HEK293 (cell line): Measurements from ENCODE around the gene SLC29A3.

Experiments
- CTCF ChIA-PET: fragments of 350-600 bp; formaldehyde crosslinking; extraction: SDS; loops from one replicate; lab custom pipeline; 2021; ENCODE audit warnings: antibody characterized with exemption; lab: Yijun Ruan, JAX
- POLR2A ChIA-PET: fragments of 300-600 bp; formaldehyde crosslinking; extraction: SDS; loops from one replicate; lab custom pipeline; 2020; ENCODE audit warnings: antibody characterized with exemption, inconsistent platforms; lab: Yijun Ruan, JAX
- H3K27ac ChIP-seq: fragments of 200-500 bp; sonication (Bioruptor generic); 2 replicates; pipeline ENCODE4 v1.5.1; 2014; ENCODE audit warnings: low read depth, low read length, control low read depth, inconsistent platforms; ENCODE audit errors: extremely low read depth
- H3K36me3 ChIP-seq, 2 experiments: fragments of 200-500 bp in 1 of 2; sonication (Bioruptor generic) in 1 of 2; 1 replicate in 1 of 2; 2 replicates in 1 of 2; pipeline ENCODE4 v1.5.1; 2014 to 2017; ENCODE audit warnings: inconsistent platforms in 2 of 2, low read length in 2 of 2; ENCODE audit not compliant: control insufficient read depth in 2 of 2, insufficient read depth in 1 of 2
- H3K4me1 ChIP-seq: fragments of 200-500 bp; sonication (Bioruptor generic); 2 replicates; pipeline ENCODE4 v1.5.1; 2014; ENCODE audit warnings: mild to moderate bottlenecking, low read length, inconsistent platforms; ENCODE audit not compliant: control insufficient read depth, insufficient read depth
- H3K4me3 ChIP-seq: 2 replicates; pipeline ENCODE4 v1.5.1; 2011; ENCODE audit warnings: low read depth, mild to moderate bottlenecking, control low read depth, low read length, moderate library complexity
- H3K9me3 ChIP-seq: fragments of 200-500 bp; sonication (Bioruptor generic); 2 replicates; pipeline ENCODE4 v1.5.1; 2014; ENCODE audit warnings: low read depth, low read length, inconsistent platforms; ENCODE audit not compliant: control insufficient read depth, insufficient read depth
- EGR2 ChIP-seq: fragments of 450-650 bp; formaldehyde crosslinking; IDR thresholded peaks from 2 replicates; pipeline ENCODE4 v1.5.1; 2016; ENCODE audit warnings: low read depth, missing biosample characterization, missing genetic modification characterization
- KLF7 ChIP-seq: fragments of 450-650 bp; formaldehyde crosslinking; IDR thresholded peaks from 2 replicates; pipeline ENCODE4 v1.5.1; 2016; ENCODE audit warnings: missing biosample characterization, missing genetic modification characterization, borderline replicate concordance
- MEIS1 ChIP-seq: sonication (generic); formaldehyde crosslinking; IDR thresholded peaks from 2 replicates; pipeline ENCODE4 v1.8.1; 2022; ENCODE audit warnings: missing genetic modification reagents, mild to moderate bottlenecking, borderline replicate concordance
- PRDM1 ChIP-seq: fragments of 450-650 bp; formaldehyde crosslinking; IDR thresholded peaks from 2 replicates; pipeline ENCODE4; 2016; ENCODE audit warnings: missing biosample characterization, missing genetic modification characterization
- RBAK ChIP-seq: fragments of 450-650 bp; formaldehyde crosslinking; IDR thresholded peaks from 2 replicates; pipeline ENCODE4 v1.5.1; 2016; ENCODE audit warnings: missing biosample characterization, missing genetic modification characterization
- ZBTB7A ChIP-seq: fragments of 450-650 bp; formaldehyde crosslinking; IDR thresholded peaks from 2 replicates; pipeline ENCODE4 v1.5.1; 2016; ENCODE audit warnings: low read depth, missing biosample characterization, missing genetic modification characterization
- ZNF274 ChIP-seq, 2 experiments: fragments of 200-500 bp in 1 of 2; fragments of 450-650 bp in 1 of 2; sonication (Bioruptor generic) in 1 of 2; formaldehyde crosslinking in 1 of 2; IDR thresholded peaks; 2 replicates each; pipeline versions ENCODE4 v1.5.1 to v1.6.1; 2014 to 2016; ENCODE audit warnings: borderline replicate concordance in 1 of 2, inconsistent platforms in 1 of 2, low read length in 1 of 2, missing biosample characterization in 1 of 2, missing genetic modification characterization in 1 of 2
- ZNF354C ChIP-seq: fragments of 450-650 bp; formaldehyde crosslinking; IDR thresholded peaks from 2 replicates; pipeline ENCODE4 v1.5.1; 2016; ENCODE audit warnings: missing biosample characterization, missing genetic modification characterization, low read depth, borderline replicate concordance
- ZNF48 ChIP-seq: fragments of 450-650 bp; formaldehyde crosslinking; IDR thresholded peaks from 2 replicates; pipeline ENCODE4 v1.5.1; 2016; ENCODE audit warnings: missing biosample characterization, missing genetic modification characterization
- ZNF488 ChIP-seq: fragments of 450-650 bp; formaldehyde crosslinking; IDR thresholded peaks from 2 replicates; pipeline ENCODE4 v1.5.1; 2016; ENCODE audit warnings: missing biosample characterization, missing genetic modification characterization
- ZNF560 ChIP-seq: fragments of 450-650 bp; formaldehyde crosslinking; IDR thresholded peaks from 2 replicates; pipeline ENCODE4 v1.5.1; 2017; ENCODE audit warnings: missing biosample characterization, missing genetic modification characterization, borderline replicate concordance
- ZNF664 ChIP-seq: fragments of 450-650 bp; formaldehyde crosslinking; IDR thresholded peaks from 2 replicates; pipeline ENCODE4 v1.5.1; 2016; ENCODE audit warnings: missing biosample characterization, missing genetic modification characterization
- ZNF76 ChIP-seq: fragments of 450-650 bp; formaldehyde crosslinking; IDR thresholded peaks from 2 replicates; pipeline ENCODE4; 2016; ENCODE audit warnings: low read depth, missing biosample characterization, missing genetic modification characterization, borderline replicate concordance
- ZNF768 ChIP-seq: fragments of 450-650 bp; formaldehyde crosslinking; IDR thresholded peaks from 2 replicates; pipeline ENCODE4 v1.5.1; 2018; ENCODE audit warnings: missing biosample characterization, mild to moderate bottlenecking, missing genetic modification characterization
- ZSCAN16 ChIP-seq: fragments of 450-650 bp; formaldehyde crosslinking; IDR thresholded peaks from 2 replicates; pipeline ENCODE4 v1.5.1; 2016; ENCODE audit warnings: missing biosample characterization, missing genetic modification characterization
- ZSCAN4 ChIP-seq: fragments of 450-650 bp; formaldehyde crosslinking; IDR thresholded peaks from 2 replicates; pipeline ENCODE4 v1.5.1; 2017; ENCODE audit warnings: missing biosample characterization, missing genetic modification characterization
- TF ChIP-seq, protein P1 (sequence below): fragments of 450-650 bp; formaldehyde crosslinking; IDR thresholded peaks from 2 replicates; pipeline ENCODE4; 2016; ENCODE audit warnings: missing biosample characterization, missing genetic modification characterization
- TF ChIP-seq, protein P2 (sequence below): fragments of 450-650 bp; formaldehyde crosslinking; IDR thresholded peaks from 2 replicates; pipeline ENCODE4 v1.5.1; 2016; ENCODE audit warnings: missing biosample characterization, missing genetic modification characterization
- TF ChIP-seq, protein P3 (sequence below): fragments of 450-650 bp; formaldehyde crosslinking; IDR thresholded peaks from 2 replicates; pipeline ENCODE4 v1.5.1; 2017; ENCODE audit warnings: missing biosample characterization, missing genetic modification characterization
- TF ChIP-seq, protein P4 (sequence below): fragments of 450-650 bp; formaldehyde crosslinking; IDR thresholded peaks from 2 replicates; pipeline ENCODE4 v1.5.1; 2016; ENCODE audit warnings: missing biosample characterization, missing genetic modification characterization

Gene SLC29A3

DNA sequence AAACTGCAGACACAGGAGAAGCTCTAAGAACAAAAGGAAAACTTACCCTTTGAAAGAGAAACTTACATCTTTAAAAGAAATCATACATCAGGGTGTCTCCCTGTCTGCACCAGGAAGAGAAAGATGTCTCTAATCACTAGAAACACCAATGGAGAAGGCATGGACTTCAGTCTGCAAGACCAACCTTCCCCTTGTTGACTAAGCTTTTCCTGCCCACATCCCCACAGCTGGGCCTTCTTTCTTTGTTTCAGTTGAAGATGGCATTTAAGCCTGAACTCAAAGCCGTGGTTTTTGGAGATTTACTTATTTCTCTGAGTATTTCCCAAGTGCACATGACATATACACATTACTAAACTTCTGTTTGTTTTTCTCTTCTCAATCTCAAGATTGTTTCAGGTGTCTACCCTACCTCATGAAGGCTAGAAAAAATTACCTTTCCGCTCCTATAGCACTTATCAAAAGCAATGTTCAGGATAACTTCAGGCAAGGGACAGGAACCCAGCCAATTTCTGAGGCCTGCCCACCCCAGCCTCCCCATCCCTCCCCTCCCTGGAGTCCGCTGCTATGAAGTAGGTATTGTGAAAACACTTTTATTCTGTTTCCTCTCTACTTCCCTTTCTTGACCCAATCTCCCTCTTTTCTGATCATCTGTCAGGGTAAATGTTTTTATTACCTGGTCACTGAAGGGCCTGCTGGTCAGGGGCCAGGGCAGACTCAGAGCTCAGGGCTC, 2.8 kb upstream of the SLC29A3 start:
- TF ChIP-seq KLF7 (tag by site-specific recombination) (no peak), PRDM1 (tag by site-specific recombination) (no peak), ZNF488 (tag by site-specific recombination) (no peak), ZNF354C (tag by site-specific recombination) (no peak), ZNF664 (tag by site-specific recombination) (no peak), ZNF48 (tag by site-specific recombination) (no peak), EGR2 (tag by site-specific recombination) (no peak), ZSCAN16 (tag by site-specific recombination) (no peak), ZNF560 (tag by site-specific recombination) (no peak), ZSCAN4 (tag by site-specific recombination) (no peak), ZNF768 (tag by site-specific recombination) (no peak), ZBTB7A (no peak), MEIS1 (CRISPR knock-in tag) (no peak), RBAK (tag by site-specific recombination) (no peak), ZNF76 (tag by site-specific recombination) (no peak), ZNF274 (IDR thresholded peaks at IDR 0.05; ENCODE audit: low read length) (no peak), ZNF274 (tag by site-specific recombination; IDR thresholded peaks at IDR 0.05; ENCODE audit: borderline replicate concordance) (no peak)
- TF ChIP-seq, protein P1, sequence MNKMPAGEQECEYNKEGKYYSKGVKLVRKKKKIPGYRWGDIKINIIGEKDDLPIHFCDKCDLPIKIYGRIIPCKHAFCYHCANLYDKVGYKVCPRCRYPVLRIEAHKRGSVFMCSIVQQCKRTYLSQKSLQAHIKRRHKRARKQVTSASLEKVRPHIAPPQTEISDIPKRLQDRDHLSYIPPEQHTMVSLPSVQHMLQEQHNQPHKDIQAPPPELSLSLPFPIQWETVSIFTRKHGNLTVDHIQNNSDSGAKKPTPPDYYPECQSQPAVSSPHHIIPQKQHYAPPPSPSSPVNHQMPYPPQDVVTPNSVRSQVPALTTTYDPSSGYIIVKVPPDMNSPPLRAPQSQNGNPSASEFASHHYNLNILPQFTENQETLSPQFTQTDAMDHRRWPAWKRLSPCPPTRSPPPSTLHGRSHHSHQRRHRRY: no peak
- TF ChIP-seq, protein P2, sequence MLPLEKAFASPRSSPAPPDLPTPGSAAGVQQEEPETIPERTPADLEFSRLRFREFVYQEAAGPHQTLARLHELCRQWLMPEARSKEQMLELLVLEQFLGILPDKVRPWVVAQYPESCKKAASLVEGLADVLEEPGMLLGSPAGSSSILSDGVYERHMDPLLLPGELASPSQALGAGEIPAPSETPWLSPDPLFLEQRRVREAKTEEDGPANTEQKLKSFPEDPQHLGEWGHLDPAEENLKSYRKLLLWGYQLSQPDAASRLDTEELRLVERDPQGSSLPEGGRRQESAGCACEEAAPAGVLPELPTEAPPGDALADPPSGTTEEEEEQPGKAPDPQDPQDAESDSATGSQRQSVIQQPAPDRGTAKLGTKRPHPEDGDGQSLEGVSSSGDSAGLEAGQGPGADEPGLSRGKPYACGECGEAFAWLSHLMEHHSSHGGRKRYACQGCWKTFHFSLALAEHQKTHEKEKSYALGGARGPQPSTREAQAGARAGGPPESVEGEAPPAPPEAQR (tag by site-specific recombination): no peak
- TF ChIP-seq, protein P3, sequence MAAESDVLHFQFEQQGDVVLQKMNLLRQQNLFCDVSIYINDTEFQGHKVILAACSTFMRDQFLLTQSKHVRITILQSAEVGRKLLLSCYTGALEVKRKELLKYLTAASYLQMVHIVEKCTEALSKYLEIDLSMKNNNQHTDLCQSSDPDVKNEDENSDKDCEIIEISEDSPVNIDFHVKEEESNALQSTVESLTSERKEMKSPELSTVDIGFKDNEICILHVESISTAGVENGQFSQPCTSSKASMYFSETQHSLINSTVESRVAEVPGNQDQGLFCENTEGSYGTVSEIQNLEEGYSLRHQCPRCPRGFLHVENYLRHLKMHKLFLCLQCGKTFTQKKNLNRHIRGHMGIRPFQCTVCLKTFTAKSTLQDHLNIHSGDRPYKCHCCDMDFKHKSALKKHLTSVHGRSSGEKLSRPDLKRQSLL (tag by site-specific recombination): no peak
- TF ChIP-seq, protein P4, sequence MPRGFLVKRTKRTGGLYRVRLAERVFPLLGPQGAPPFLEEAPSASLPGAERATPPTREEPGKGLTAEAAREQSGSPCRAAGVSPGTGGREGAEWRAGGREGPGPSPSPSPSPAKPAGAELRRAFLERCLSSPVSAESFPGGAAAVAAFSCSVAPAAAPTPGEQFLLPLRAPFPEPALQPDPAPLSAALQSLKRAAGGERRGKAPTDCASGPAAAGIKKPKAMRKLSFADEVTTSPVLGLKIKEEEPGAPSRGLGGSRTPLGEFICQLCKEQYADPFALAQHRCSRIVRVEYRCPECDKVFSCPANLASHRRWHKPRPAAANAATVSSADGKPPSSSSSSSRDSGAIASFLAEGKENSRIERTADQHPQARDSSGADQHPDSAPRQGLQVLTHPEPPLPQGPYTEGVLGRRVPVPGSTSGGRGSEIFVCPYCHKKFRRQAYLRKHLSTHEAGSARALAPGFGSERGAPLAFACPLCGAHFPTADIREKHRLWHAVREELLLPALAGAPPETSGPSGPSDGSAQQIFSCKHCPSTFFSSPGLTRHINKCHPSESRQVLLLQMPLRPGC (tag by site-specific recombination): no peak
- Histone ChIP-seq H3K9me3 (no peaks in the 10 kb centered on the region), H3K4me1 (no peaks in the 10 kb centered on the region), H3K4me3 (no peak overlapping the region), H3K27ac (no peak overlapping the region), H3K36me3 (no peaks in the 10 kb centered on the region)
- ChIA-PET POLR2A (interaction anchor here (0.6 kb wide), 1 partner anchor 18 kb away, joined by 3 read pairs; no protein-coding TSS in a partner anchor), CTCF (interaction anchor here (0.6 to 8.7 kb wide), 13 partner anchors 10 to 1779 kb away, joined by 3 to 108 read pairs (median 4); partner anchors contain the start of gene VSIR)
